Right atrium auricular region (tissue), 2 donors: ENCODE measurements around the gene ALOX15. TPM values are rescaled to one million over a fixed set of nuclear protein-coding genes. Genes with fewer than 3 reads are reported as not detected.

Experiments used
- DNase-seq: peaks from one replicate; pipeline ENCODE4 v3.0.0-alpha.2; 2019; ENCODE audit warnings: low spot score
- H3K27ac ChIP-seq, 2 donors: fragments of 200-600 bp; sonication (generic); 1 replicate in 1 of 2; 2 replicates in 1 of 2; pipeline ENCODE4 v1.5.1; 2016 to 2019
- H3K27me3 ChIP-seq, 2 donors: fragments of 200-600 bp; sonication (generic); one replicate each; pipeline versions ENCODE4 v1.5.1 to v1.6.0; 2017 to 2019
- H3K36me3 ChIP-seq: fragments of 200-600 bp; sonication (generic); one replicate; pipeline ENCODE4 v1.5.1; 2016
- H3K4me1 ChIP-seq, 2 donors: fragments of 200-600 bp; sonication (generic); one replicate each; pipeline versions ENCODE4 v1.5.1 to v1.6.0; 2017 to 2019
- H3K4me3 ChIP-seq, 2 donors: fragments of 200-600 bp; sonication (generic); 1 replicate in 1 of 2; 2 replicates in 1 of 2; pipeline ENCODE4 v1.5.1; 2017 to 2019; ENCODE audit warnings: mild to moderate bottlenecking in 1 of 2, moderate library complexity in 1 of 2
- H3K9me3 ChIP-seq, 2 donors: fragments of 200-600 bp; sonication (generic); one replicate each; pipeline ENCODE4 v1.5.1; 2019
- CTCF ChIP-seq, 2 donors: fragments of 200-600 bp; sonication (generic); IDR thresholded peaks; one replicate each; pipeline ENCODE4 v1.5.1; 2019; ENCODE audit warnings: antibody characterized with exemption in 2 of 2
- total RNA-seq, 2 donors: library from RNA; depleted of rRNA; stranded (reverse); fragments of >200 nt; gene quantifications; one replicate each; pipeline ENCODE4 v1.1.0, GENCODE V29; 2016

The ALOX15 gene
- total RNA-seq, 2 donors from 2014 or later: 16.9 to 65.0 TPM

- Histone ChIP-seq H3K36me3 (peaks cover 62% of the 10 kb centered on the region), H3K4me1 (no peaks in the 10 kb centered on the region), H3K27me3 (no peaks in the 10 kb centered on the region), H3K9me3 (no peaks in the 10 kb centered on the region), H3K4me3 (no peak overlapping the region), H3K27ac (no peak overlapping the region)
- DNase-seq: no peak
- TF ChIP-seq CTCF (IDR thresholded peaks at IDR 0.05): no peak
Observed at GRCh38 chr17:4672055-4672630, 30.7 kb upstream of the ALOX15 start.

- Histone ChIP-seq H3K27me3 (no peaks in the 10 kb centered on the region), H3K4me3 (no peak overlapping the region), H3K9me3 (no peaks in the 10 kb centered on the region), H3K36me3 (peaks cover 13% of the 10 kb centered on the region), H3K27ac (no peak overlapping the region), H3K4me1 (no peaks in the 10 kb centered on the region)
- no peak for TF ChIP-seq CTCF (IDR thresholded peaks at IDR 0.05)
- no peak for DNase-seq
Observed at GRCh38 chr17:4667166-4667565, 25.7 kb upstream of the ALOX15 start.

- H3K4me3 ChIP-seq: no peak overlapping the region
- no peaks in the 10 kb centered on the region for H3K4me1 ChIP-seq
Observed at GRCh38 chr17:4666296-4666695, 24.8 kb upstream of the ALOX15 start.

GRCh38 chr17:4665027-4665426 lies 23.5 kb upstream of the ALOX15 start:
- Histone ChIP-seq H3K4me1 (no peaks in the 10 kb centered on the region), H3K27me3 (no peaks in the 10 kb centered on the region), H3K36me3 (no peaks in the 10 kb centered on the region), H3K27ac (no peak overlapping the region), H3K4me3 (no peak overlapping the region), H3K9me3 (no peaks in the 10 kb centered on the region)
- no peak for DNase-seq
- no peak for TF ChIP-seq CTCF (IDR thresholded peaks at IDR 0.05)

More at GRCh38 chr17:4666296-4666695, 24.8 kb upstream of the ALOX15 start:
- Histone ChIP-seq H3K9me3 (no peaks in the 10 kb centered on the region), H3K36me3 (peaks cover 4% of the 10 kb centered on the region), H3K27ac (no peak overlapping the region), H3K27me3 (no peaks in the 10 kb centered on the region)
- no peak for DNase-seq
- no peak for TF ChIP-seq CTCF (IDR thresholded peaks at IDR 0.05)

- Histone ChIP-seq H3K4me3 (no peak overlapping the region), H3K36me3 (no peaks in the 10 kb centered on the region), H3K9me3 (no peaks in the 10 kb centered on the region), H3K27ac (no peak overlapping the region), H3K27me3 (no peaks in the 10 kb centered on the region), H3K4me1 (no peaks in the 10 kb centered on the region)
- DNase-seq: no peak
- TF ChIP-seq CTCF (IDR thresholded peaks at IDR 0.05): no peak
Observed at GRCh38 chr17:4664230-4664629, 22.8 kb upstream of the ALOX15 start.

- no peaks in the 10 kb centered on the region for H3K36me3 ChIP-seq
- no peak for TF ChIP-seq CTCF (IDR thresholded peaks at IDR 0.05)
- no peaks in the 10 kb centered on the region for H3K27me3 ChIP-seq
- H3K27ac ChIP-seq: no peak overlapping the region
- no peak for DNase-seq
- H3K9me3 ChIP-seq: no peaks in the 10 kb centered on the region
- no peak overlapping the region for H3K4me3 ChIP-seq
- no peaks in the 10 kb centered on the region for H3K4me1 ChIP-seq
Observed at GRCh38 chr17:4663711-4664110, 22.2 kb upstream of the ALOX15 start.
